ENCODE results near the gene IL17B.

Gene IL17B

GRCh38 chr5:149414405-149415065 is 35.4 kb upstream of the IL17B start:
- DNase-seq (ENCODE audit: low read depth), result peak; percentile 43

DNA sequence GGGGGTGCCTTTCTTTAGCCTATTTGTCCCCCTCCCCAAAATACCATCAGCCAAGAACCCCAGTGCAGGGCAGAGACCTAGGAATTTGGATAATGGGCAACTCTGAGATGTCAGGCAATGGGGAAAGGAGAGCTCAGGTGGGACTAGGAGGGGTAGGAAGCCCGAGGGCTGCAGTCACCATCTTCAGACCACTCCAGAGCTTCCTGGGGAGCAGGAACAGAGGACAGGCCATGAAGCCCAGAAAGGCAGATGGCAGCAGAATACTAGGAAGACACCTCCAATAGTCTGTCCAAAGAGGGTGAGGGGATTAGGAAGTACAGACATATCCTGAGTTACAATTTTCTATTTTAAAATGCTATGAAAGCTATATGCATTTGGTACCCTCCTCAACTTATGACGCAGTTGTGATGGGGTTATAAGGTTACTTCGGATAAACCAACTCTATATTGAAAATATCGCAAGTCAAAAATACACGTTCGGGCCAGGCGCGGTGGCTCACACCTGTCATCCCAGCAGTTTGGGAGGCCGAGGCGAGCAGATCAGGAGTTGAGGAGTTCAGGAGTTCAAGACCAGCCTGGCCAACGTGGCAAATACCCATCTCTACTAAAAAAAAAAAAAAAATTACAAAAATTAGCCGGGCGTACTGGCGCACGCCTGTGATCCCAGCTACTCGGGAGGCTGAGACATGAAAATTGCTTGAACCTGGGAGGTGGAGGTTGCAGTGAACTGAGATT is 34.6 kb upstream of the IL17B start:
- no peak for DNase-seq (ENCODE audit: low read depth)

DNA sequence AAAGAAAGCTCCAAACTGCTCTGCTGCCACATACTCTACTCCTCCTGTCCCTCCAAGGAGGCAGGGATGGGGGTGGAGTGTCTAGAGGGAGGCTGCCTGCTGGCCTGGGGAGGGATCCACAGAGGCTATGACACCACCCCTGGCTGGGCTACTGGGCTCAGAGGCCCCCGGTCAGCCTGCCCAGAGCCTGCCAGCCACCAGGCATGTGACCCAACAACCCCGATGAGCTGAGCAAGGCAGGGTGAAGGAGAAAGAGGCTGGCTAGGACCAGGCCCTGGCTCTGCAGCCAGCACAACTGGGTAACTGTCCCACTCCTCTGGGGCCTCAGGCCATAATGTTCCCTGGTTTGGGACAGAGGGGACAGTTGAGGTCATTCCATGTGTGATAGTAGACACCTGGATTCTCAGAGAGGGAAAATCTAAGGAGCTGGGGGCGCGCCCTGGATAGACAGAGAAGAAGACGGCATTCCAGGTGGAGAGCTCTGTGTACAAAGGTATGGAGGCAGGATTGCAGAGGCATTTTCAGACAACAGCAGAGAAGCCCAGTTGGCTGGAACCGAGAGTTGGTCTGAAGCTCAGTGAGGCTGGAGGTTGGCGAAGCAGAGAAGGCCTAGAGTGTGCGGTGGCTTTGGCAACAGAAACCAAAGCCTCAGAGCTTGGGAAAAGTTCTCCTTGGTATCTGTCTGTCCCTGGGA is 33.8 kb upstream of the IL17B start:
- DNase-seq (ENCODE audit: low read depth), result no peak

DNA sequence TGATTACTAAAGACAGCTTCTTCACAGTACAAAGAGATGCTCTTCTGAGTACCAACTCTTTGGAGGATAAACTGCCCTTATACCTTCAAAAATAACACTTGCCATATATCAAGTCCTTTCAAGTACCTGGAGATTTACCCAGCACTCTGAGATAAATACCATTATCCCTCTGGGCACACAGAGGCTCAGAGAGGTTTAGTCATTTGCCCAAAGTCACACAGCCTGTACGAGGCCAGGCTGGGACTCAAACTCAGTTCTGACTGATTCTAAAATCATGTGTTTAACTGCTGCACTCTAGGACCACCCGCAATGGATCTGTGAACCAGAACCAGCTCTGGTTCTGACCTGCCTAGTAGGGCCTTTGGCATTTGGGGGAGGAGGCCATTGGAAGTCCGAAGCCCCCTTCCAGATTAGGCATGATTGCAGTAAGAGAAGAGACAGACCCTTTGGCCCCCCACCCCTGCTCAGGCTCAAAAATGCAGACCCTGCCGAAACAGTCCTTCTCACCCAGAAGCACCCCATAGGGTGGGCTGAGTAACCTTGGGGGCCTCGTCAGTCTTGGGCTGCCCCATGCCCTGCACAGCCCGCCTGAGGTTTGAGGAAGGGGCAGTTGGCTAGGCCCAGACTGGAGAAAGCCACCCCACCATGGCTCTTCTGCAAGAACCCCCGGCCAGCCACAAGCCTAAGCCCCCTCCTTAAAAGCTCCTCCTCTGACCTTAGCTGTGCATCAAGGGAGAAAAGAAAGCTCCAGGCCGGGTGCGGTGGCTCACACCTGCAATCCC is 32.8 kb upstream of the IL17B start:
- no peak for DNase-seq (ENCODE audit: low read depth)

DNA sequence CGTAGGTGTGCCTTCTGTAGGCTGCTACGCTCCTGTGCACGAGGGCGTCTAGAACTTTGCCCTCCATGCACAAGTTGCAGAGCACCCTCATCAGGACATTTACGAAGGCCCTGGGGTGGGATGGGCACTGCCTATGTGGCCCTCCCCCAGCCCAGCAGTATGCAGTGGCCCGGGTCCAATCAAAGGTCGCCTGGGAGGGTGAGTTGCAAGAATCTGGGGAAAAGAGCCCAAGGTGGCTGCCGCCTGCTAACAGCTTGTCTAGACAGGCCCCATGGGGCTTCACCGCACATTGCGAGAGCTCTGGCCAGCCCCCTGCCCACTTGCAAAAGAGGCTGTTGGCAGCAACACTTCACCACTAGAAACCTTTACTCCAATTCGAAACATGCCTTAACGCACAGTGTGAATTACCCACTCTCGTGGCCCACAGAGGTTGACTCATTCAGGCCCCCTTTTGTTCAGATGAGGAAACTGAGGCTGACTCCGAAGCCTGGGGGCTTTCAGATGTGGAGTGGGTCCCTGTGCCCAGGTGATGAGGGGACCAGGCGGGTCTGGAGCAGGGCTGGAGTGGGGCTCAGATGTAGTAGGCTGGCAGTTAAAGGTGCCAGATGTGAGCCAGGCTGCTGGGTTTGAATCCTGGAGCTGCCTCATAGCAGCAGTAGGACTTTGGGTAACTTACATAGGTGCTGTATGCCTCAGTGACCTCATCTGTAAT is 31.8 kb upstream of the IL17B start:
- DNase-seq (ENCODE audit: low read depth), result no peak

DNA sequence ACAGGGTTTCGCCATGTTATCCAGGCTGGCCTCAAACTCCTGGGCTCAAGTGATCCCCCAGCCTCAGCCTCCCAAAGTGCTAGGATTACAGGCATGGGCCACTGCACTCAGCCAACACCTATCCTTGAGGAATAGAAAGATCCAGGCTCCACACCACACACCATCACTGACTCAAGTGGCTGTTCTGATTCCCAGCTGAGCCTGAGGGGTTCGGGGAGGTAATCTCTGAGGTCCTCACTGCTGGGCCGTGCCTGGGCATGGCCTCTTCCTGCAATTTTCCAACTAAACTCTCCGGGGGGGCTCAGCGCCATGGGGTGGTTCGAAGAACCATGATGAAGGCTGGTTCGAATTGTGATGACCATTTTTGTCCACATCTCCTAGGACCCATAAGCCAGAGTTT is 31.0 kb upstream of the IL17B start:
- DNase-seq (ENCODE audit: low read depth), result no peak

DNA sequence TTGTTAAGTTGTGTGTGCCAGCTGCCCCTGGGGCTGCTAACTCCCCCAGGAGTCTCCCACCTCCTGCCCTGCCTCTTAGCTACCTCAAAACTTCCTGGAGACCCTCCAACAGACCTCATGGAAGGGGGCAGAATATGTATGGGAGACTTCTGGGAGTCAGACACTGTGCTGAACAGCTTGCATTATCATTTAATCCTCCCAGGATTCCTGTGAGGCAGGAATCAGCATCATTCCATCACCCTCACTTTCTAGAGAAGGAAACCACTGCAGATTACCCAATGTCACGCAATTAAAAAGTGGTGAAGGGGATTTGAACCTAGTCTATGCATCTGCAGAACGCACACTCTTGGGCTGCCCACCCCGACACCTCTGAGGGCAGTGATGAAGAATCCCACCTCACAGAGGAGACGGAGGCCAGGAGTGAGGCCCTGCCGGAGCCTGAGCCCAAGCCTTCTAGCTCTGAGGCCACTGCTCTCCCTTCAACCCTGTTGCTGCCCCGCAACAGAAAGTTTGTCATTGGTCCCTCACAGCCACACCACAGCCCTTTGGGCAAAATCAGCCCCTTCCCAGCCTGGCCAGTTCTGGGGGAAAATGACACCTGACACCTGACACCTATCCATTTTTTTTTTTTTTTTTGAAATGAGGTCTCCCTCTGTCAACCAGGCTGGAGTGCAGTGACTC is 30.3 kb upstream of the IL17B start:
- no peak for DNase-seq (ENCODE audit: low read depth)

- DNase-seq (ENCODE audit: low read depth), result no peak
Measured at GRCh38 chr5:149408252-149409099, 29.4 kb upstream of the IL17B start.

DNA sequence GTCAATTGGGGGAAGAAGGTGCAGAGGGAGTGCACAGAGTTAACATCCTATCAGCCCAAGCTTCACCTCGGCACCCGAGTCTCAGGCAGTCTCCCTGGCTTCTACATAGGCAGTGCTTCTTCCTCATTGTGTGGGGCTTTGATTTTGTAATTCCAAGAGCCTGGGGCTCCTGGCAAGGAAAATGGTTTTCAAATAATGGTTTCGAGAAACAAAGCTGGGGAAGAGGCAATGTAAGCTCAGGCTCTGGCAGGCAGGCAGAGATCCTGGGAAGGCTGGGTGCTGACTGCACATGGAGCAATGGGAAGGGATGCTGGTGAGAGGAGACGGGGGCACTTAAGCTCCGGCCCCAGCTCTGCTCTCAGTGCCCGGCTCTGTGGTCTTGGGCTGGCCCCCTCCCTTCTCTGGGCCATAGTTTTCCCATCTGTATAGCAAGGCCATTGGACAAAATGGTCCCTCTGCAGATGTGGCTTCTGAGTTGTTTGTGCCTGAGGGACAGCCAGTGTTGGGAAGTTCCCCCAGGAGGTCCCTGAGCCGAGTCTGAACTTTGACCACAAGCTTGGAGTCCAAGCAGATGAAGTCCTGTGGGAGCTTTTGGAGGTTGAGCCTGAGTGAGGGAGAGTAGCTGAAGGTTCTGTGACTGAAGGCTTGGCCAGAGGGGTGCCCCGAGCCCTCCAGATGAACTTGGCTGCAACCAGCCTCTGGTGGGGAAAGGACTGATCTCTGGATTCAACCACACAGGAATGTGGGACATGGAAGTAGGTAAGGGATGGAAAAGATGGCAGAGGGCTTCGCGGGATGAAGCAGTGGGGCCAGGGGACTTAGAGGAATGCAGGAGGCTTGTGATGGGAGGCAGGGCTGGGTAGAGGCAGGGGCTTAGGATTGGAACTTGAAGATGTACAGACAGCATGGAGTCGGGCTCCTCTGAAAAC is 28.5 kb upstream of the IL17B start:
- no peak for DNase-seq (ENCODE audit: low read depth)

DNA sequence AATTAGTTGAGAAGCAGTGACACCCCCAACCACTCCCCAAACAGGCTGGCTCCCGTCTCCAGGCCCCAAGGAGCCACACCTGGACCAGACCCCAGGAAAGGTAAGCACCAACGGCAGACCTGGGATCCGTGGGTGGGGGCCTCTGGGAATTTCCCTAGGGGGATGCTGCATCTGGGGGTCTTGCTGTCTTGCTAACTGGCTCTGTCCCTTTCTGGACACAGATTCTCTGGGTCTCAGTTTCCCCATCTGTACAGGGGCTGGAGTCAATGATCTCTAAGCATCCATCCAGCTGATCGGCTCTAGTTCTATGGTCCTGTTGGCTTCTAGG is 27.9 kb upstream of the IL17B start:
- no peak for DNase-seq (ENCODE audit: low read depth)

DNA sequence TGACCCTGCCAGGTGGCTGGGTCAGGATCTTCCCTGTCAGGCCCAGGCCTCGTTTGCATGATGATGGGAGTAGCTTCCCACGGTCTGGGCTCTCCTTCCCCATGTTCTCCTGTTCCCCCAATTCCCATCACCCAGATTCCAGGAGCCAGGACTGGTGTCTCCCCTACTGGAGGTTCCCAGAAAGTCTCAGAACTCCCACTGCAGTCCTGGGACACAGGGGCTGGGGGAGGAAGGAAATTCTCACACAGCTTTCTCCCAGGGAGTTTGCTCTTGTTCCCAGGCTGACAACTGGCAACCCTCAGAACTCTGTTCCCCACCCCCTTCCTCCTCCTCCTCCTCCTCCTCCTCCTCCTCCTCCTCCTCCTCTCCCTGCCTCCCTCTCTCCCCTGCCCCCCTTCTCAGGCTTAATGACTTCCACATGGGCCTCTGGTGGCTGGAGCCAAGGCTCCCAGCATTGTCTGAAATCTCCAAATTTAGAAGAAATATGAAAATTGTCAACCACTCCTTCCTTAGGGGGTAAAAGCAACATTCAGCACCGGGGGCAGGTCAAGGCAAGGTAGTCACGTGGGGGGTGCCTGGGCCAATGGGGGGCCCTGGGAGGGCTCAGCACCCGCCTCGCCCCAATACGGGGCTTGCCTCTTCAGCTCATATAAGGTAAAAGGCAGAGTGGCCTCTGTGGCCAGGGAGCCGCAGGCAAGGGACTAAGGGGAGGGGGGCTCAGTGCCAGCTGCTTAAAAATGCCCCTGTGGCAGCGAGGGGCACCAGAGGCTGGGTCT is 27.3 kb upstream of the IL17B start:
- no peak for DNase-seq (ENCODE audit: low read depth)

GRCh38 chr5:149405550-149406202 is 26.6 kb upstream of the IL17B start:
- no peak for DNase-seq (ENCODE audit: low read depth)

DNA sequence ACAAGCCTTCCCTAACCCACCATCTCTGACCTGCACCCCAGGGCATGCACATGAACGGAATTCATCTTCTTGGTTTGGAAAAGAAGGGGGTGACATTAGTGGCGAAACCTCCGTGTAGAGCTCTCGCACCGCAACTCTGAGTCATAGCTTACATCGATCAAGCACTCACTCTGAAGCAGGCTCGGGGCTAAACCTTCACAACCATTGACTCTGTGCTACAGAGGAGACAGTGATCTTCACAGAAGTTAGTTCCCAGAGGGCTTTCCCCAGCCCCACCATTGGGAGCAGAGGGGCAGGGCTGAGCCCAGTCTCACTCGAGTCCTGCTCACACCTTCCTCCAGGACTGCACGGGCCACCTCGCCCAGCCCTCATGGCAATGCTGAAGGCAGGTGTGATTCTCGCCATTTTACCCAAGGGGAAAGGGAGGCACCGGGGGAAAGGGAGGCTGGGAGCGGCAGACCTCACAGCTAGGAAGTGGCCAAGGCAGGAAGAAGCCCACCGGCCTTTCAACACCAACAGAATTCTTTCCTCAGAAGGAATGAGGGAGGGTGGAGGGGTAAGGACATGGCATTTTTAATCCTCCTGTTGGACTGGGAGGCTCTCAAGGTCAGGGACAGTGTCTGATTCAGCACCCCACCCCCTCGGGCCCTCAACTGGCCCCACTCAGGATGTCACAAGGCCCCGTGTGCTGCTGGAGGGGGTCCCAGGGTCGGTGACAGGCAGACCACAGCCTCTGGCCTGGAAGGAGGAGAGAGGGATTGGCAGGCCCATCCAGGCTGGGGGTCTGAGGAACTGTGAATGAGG is 25.9 kb upstream of the IL17B start:
- peak; percentile 94 for DNase-seq (ENCODE audit: low read depth)

GRCh38 chr5:149403923-149404745 is 25.0 kb upstream of the IL17B start:
- peak; percentile 86 for DNase-seq (ENCODE audit: low read depth)

- no peak for DNase-seq (ENCODE audit: low read depth)
Measured at GRCh38 chr5:149402291-149402690, 23.2 kb upstream of the IL17B start.

DNA sequence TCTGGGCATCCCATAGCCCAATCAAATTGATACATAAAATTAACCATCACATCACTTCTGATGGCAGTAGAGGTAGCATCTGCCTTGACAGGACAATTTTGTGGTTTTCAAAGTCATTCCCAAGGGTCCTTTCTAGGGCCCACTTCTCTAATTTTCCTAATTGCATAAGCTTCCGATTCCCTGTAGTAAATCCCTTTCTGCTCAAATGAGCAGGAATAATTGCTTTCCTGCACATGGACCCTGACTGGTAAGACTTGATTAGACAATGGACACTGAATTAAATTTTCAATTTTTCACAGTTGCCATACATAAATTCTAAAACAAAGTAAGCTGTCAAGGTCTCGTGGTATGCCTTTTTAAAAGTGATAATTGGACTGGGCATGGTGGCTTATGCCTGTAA is 22.0 kb upstream of the IL17B start:
- DNase-seq (ENCODE audit: low read depth), result no peak

Data from ELR (cell line).